T-helper 1 cell (primary cell): Measurements from ENCODE around the gene CD63.
A peak's percentile ranks its signal among the peaks of the same experiment; 100 is the strongest.

Experiments
- DNase-seq, 5 donors: peaks; one replicate each; pipeline ENCODE4 v3.0.0-alpha.2; 2012 to 2020

Gene CD63

GRCh38 chr12:55720071-55720564 lies 8.7 kb downstream of the CD63 start, which contains the start of gene RDH5:
RDH5 (plus strand) TSS chr12:55720393; CDS start chr12:55721185, 792 bp downstream.
- DNase-seq: no peak

GRCh38 chr12:55719371-55719770 lies 9.4 kb downstream of the CD63 start:
- DNase-seq: no peak

- no peak for DNase-seq
Measured at GRCh38 chr12:55718624-55719275, 10.1 kb downstream of the CD63 start.

- DNase-seq: no peak
Measured at GRCh38 chr12:55718015-55718414, 10.8 kb downstream of the CD63 start.

GRCh38 chr12:55717011-55718007 lies 11.5 kb downstream of the CD63 start:
- DNase-seq: no peak

- no peak for DNase-seq
Measured at GRCh38 chr12:55716582-55716957, 12.2 kb downstream of the CD63 start.

- DNase-seq: peak; percentile 90 to 97 (median 91)
Measured at GRCh38 chr12:55715833-55716581, 12.8 kb downstream of the CD63 start, which contains the start of gene BLOC1S1. BLOC1S1 (plus strand) TSS chr12:55716046; CDS start chr12:55716052, 6 bp downstream.

GRCh38 chr12:55715169-55715764 lies 13.5 kb downstream of the CD63 start:
- DNase-seq: no peak

- no peak for DNase-seq
Measured at GRCh38 chr12:55713721-55714120, 15.1 kb downstream of the CD63 start.

- DNase-seq: no peak
Measured at GRCh38 chr12:55712700-55713415, 16.0 kb downstream of the CD63 start.

- no peak for DNase-seq
Measured at GRCh38 chr12:55711786-55712553, 16.8 kb downstream of the CD63 start.

GRCh38 chr12:55708695-55709233 lies 20.0 kb downstream of the CD63 start:
- DNase-seq: no peak

GRCh38 chr12:55707841-55708694 lies 20.7 kb downstream of the CD63 start, which contains the start of gene ITGA7:
ITGA7 (minus strand) TSS chr12:55707904; CDS start chr12:55707682, 222 bp downstream.
- peak; percentile 33 to 59 (median 53) for DNase-seq

GRCh38 chr12:55707219-55707671 lies 21.6 kb downstream of the CD63 start:
- no peak for DNase-seq

GRCh38 chr12:55706568-55707218 lies 22.1 kb downstream of the CD63 start:
- DNase-seq: no peak

- no peak for DNase-seq
Measured at GRCh38 chr12:55705782-55706402, 22.9 kb downstream of the CD63 start.

- no peak for DNase-seq
Measured at GRCh38 chr12:55704824-55705718, 23.7 kb downstream of the CD63 start.
